ENCODE results near the gene PANK4. TPM values are rescaled to one million over a fixed set of nuclear protein-coding genes. Genes with fewer than 3 reads are reported as not detected.

The PANK4 gene
- total RNA-seq, 1 experiment from 2014 or later: 37.8 TPM

GRCh38 chr1:2544875-2545640, 18.7 kb upstream of the PANK4 start:
- no peak for DNase-seq (ENCODE audit: low spot score)

GRCh38 chr1:2544093-2544874, 17.9 kb upstream of the PANK4 start:
- DNase-seq (ENCODE audit: low spot score): no peak

- peak; percentile 56 for DNase-seq (ENCODE audit: low spot score)
Observed at GRCh38 chr1:2543543-2544092, 17.2 kb upstream of the PANK4 start.

GRCh38 chr1:2542246-2542915, 16.0 kb upstream of the PANK4 start:
- no peak for DNase-seq (ENCODE audit: low spot score)

GRCh38 chr1:2541619-2542245, 15.3 kb upstream of the PANK4 start:
- DNase-seq (ENCODE audit: low spot score): peak; percentile 69

- DNase-seq (ENCODE audit: low spot score): no peak
Observed at GRCh38 chr1:2540816-2541492, 14.6 kb upstream of the PANK4 start.

GRCh38 chr1:2539312-2539907, 13.0 kb upstream of the PANK4 start:
- DNase-seq (ENCODE audit: low spot score): no peak

GRCh38 chr1:2538872-2539271, 12.5 kb upstream of the PANK4 start:
- DNase-seq (ENCODE audit: low spot score): no peak

GRCh38 chr1:2538376-2538775, 12.0 kb upstream of the PANK4 start:
- no peak for DNase-seq (ENCODE audit: low spot score)

GRCh38 chr1:2537784-2538115, 11.4 kb upstream of the PANK4 start:
- no peak for DNase-seq (ENCODE audit: low spot score)

- no peak for DNase-seq (ENCODE audit: low spot score)
Observed at GRCh38 chr1:2535981-2536380, 9.6 kb upstream of the PANK4 start.

GRCh38 chr1:2535455-2535854, 9.1 kb upstream of the PANK4 start:
- DNase-seq (ENCODE audit: low spot score): no peak

GRCh38 chr1:2534687-2535441, 8.5 kb upstream of the PANK4 start:
- DNase-seq (ENCODE audit: low spot score): peak; percentile 47

GRCh38 chr1:2534315-2534686, 7.9 kb upstream of the PANK4 start:
- no peak for DNase-seq (ENCODE audit: low spot score)

- no peak for DNase-seq (ENCODE audit: low spot score)
Observed at GRCh38 chr1:2533365-2533764, 7.0 kb upstream of the PANK4 start.

- no peak for DNase-seq (ENCODE audit: low spot score)
Observed at GRCh38 chr1:2532485-2533160, 6.2 kb upstream of the PANK4 start.

- DNase-seq (ENCODE audit: low spot score): peak; percentile 82
Observed at GRCh38 chr1:2530513-2531361, 4.3 kb upstream of the PANK4 start.

GRCh38 chr1:2529784-2530512, 3.6 kb upstream of the PANK4 start, which contains the start of gene HES5:
HES5 (minus strand) TSS chr1:2530263; CDS start chr1:2530164, 99 bp downstream.
- no peak for DNase-seq (ENCODE audit: low spot score)

Data from HT-29 (cell line).